ENCODE data around the gene MTAP.

The MTAP gene

GRCh38 chr9:21966140-21966851, 163.9 kb downstream of the MTAP start:
- TF ChIP-seq TAF1 (IDR thresholded peaks at IDR 0.05; ENCODE audit: borderline replicate concordance, low read depth, low read length) (no peak), POLR2AphosphoS5 (IDR thresholded peaks at IDR 0.05; ENCODE audit: low read depth, low read length) (no peak), POLR2A (IDR thresholded peaks at IDR 0.05; ENCODE audit: low read depth, low read length) (no peak)
- no peak for FAIRE-seq
- DNase-seq (ENCODE audit: insufficient read length) = no peak

- no peak for FAIRE-seq
- DNase-seq (ENCODE audit: insufficient read length) = no peak
- no peak for TF ChIP-seq POLR2AphosphoS5 (IDR thresholded peaks at IDR 0.05; ENCODE audit: low read depth, low read length)
- no peak for TF ChIP-seq TAF1 (IDR thresholded peaks at IDR 0.05; ENCODE audit: borderline replicate concordance, low read depth, low read length)
- no peak for TF ChIP-seq POLR2A (IDR thresholded peaks at IDR 0.05; ENCODE audit: low read depth, low read length)
Observed at GRCh38 chr9:21967169-21967568, 164.7 kb downstream of the MTAP start.

- no peak for FAIRE-seq
- DNase-seq (ENCODE audit: insufficient read length) = no peak
- TF ChIP-seq TAF1 (IDR thresholded peaks at IDR 0.05; ENCODE audit: borderline replicate concordance, low read depth, low read length) (no peak), POLR2A (IDR thresholded peaks at IDR 0.05; ENCODE audit: low read depth, low read length) (no peak), POLR2AphosphoS5 (IDR thresholded peaks at IDR 0.05; ENCODE audit: low read depth, low read length) (no peak)
Observed at GRCh38 chr9:21967702-21968101, 165.3 kb downstream of the MTAP start.

GRCh38 chr9:21968331-21969010, 166.0 kb downstream of the MTAP start:
- no peak for TF ChIP-seq TAF1 (IDR thresholded peaks at IDR 0.05; ENCODE audit: borderline replicate concordance, low read depth, low read length)
- no peak for TF ChIP-seq POLR2AphosphoS5 (IDR thresholded peaks at IDR 0.05; ENCODE audit: low read depth, low read length)
- TF ChIP-seq POLR2A (IDR thresholded peaks at IDR 0.05; ENCODE audit: low read depth, low read length) = no peak
- FAIRE-seq (no peak), DNase-seq (ENCODE audit: insufficient read length) (no peak)

GRCh38 chr9:21969011-21969940, 166.8 kb downstream of the MTAP start:
- DNase-seq (ENCODE audit: insufficient read length) (no peak), FAIRE-seq (no peak)
- no peak for TF ChIP-seq POLR2A (IDR thresholded peaks at IDR 0.05; ENCODE audit: low read depth, low read length)

- FAIRE-seq = no peak
- no peak for DNase-seq (ENCODE audit: insufficient read length)
- TF ChIP-seq POLR2AphosphoS5 (IDR thresholded peaks at IDR 0.05; ENCODE audit: low read depth, low read length) (no peak), POLR2A (IDR thresholded peaks at IDR 0.05; ENCODE audit: low read depth, low read length) (no peak), TAF1 (IDR thresholded peaks at IDR 0.05; ENCODE audit: borderline replicate concordance, low read depth, low read length) (no peak)
Observed at GRCh38 chr9:21969951-21970799, 167.7 kb downstream of the MTAP start.

GRCh38 chr9:21970800-21971640, 168.6 kb downstream of the MTAP start:
- DNase-seq (ENCODE audit: insufficient read length) (no peak), FAIRE-seq (no peak)
- no peak for TF ChIP-seq POLR2A (IDR thresholded peaks at IDR 0.05; ENCODE audit: low read depth, low read length)
- TF ChIP-seq POLR2AphosphoS5 (IDR thresholded peaks at IDR 0.05; ENCODE audit: low read depth, low read length) = no peak
- TF ChIP-seq TAF1 (IDR thresholded peaks at IDR 0.05; ENCODE audit: borderline replicate concordance, low read depth, low read length) = no peak

- TF ChIP-seq POLR2AphosphoS5 (IDR thresholded peaks at IDR 0.05; ENCODE audit: low read depth, low read length) (no peak), TAF1 (IDR thresholded peaks at IDR 0.05; ENCODE audit: borderline replicate concordance, low read depth, low read length) (no peak), POLR2A (IDR thresholded peaks at IDR 0.05; ENCODE audit: low read depth, low read length) (no peak)
- FAIRE-seq (no peak), DNase-seq (ENCODE audit: insufficient read length) (no peak)
Observed at GRCh38 chr9:21972361-21972760, 169.9 kb downstream of the MTAP start.

GRCh38 chr9:21974343-21974721, 171.9 kb downstream of the MTAP start:
- FAIRE-seq = no peak

More at GRCh38 chr9:21974343-21974721, 171.9 kb downstream of the MTAP start:
- DNase-seq (ENCODE audit: insufficient read length) = no peak
- TF ChIP-seq POLR2A (IDR thresholded peaks at IDR 0.05; ENCODE audit: low read depth, low read length) (no peak), POLR2AphosphoS5 (IDR thresholded peaks at IDR 0.05; ENCODE audit: low read depth, low read length) (no peak), TAF1 (IDR thresholded peaks at IDR 0.05; ENCODE audit: borderline replicate concordance, low read depth, low read length) (no peak)

Measured in GM12892 (cell line).